WTC11 (cell line): ENCODE data around the gene CLDND2. TPM values are rescaled to one million over a fixed set of nuclear protein-coding genes. Genes with fewer than 3 reads are reported as not detected.

Experiments used
- ATAC-seq: fragments of 200-7000 bp; cut with Tn5 transposase; 2 replicates; pipeline ENCODE4 v1.10.0; 2021; ENCODE audit warnings: mild to moderate bottlenecking, moderate library complexity
- CTCF ChIA-PET: fragments of 300-600 bp; sonication (Branson Sonifier 250); formaldehyde crosslinking; loops from one replicate; lab custom pipeline; 2021; ENCODE audit warnings: antibody characterized with exemption; lab: Charles Lee
- POLR2A ChIA-PET: fragments of 350-600 bp; sonication (Branson Sonifier 250); formaldehyde crosslinking; loops from one replicate; lab custom pipeline; 2021; ENCODE audit warnings: antibody characterized with exemption; lab: Charles Lee
- DNase-seq: peaks from one replicate; pipeline ENCODE4 v3.0.0; 2021; ENCODE audit warnings: low spot score
- H3K27ac Mint-ChIP-seq: 2 replicates; pipeline ENCODE4 v1.8.0; 2021; ENCODE audit warnings: mixed read lengths
- H3K27me3 Mint-ChIP-seq: 2 replicates; pipeline ENCODE4 v1.8.0; 2021; ENCODE audit warnings: low read depth, mild to moderate bottlenecking, moderate library complexity, mixed read lengths
- H3K36me3 Mint-ChIP-seq: 2 replicates; pipeline ENCODE4 v1.8.0; 2021; ENCODE audit warnings: mixed read lengths
- H3K4me1 Mint-ChIP-seq: 2 replicates; pipeline ENCODE4 v1.8.0; 2022; ENCODE audit warnings: mixed read lengths
- H3K4me3 Mint-ChIP-seq: 2 replicates; pipeline ENCODE4 v1.8.0; 2021; ENCODE audit warnings: mild to moderate bottlenecking, moderate library complexity, mixed read lengths
- H3K9me3 Mint-ChIP-seq: 2 replicates; pipeline ENCODE4 v1.8.0; 2021; ENCODE audit warnings: mixed read lengths
- ATF1 ChIP-seq: sonication (generic); formaldehyde crosslinking; IDR thresholded peaks from 2 replicates; pipeline ENCODE4 v1.8.1; 2023; ENCODE audit warnings: mild to moderate bottlenecking, moderate library complexity, missing genetic modification reagents
- ATF2 ChIP-seq: sonication (generic); formaldehyde crosslinking; IDR thresholded peaks from 2 replicates; pipeline ENCODE4 v1.8.1; 2022; ENCODE audit warnings: low read depth, missing genetic modification reagents, borderline replicate concordance
- CBFB ChIP-seq: sonication (generic); formaldehyde crosslinking; IDR thresholded peaks from 2 replicates; pipeline ENCODE4 v1.8.1; 2022; ENCODE audit warnings: mild to moderate bottlenecking, low read depth, missing genetic modification reagents
- CREM ChIP-seq: sonication (generic); formaldehyde crosslinking; IDR thresholded peaks from 2 replicates; pipeline ENCODE4 v1.8.1; 2022; ENCODE audit warnings: mild to moderate bottlenecking, missing genetic modification reagents, moderate library complexity
- EMX1 ChIP-seq: fragments of 250-450 bp; sonication (Bioruptor Pico); IDR thresholded peaks from 2 replicates; pipeline ENCODE4 v1.8.0; 2021; ENCODE audit warnings: mild to moderate bottlenecking
- FOXP1 ChIP-seq: sonication (generic); formaldehyde crosslinking; IDR thresholded peaks from 2 replicates; pipeline ENCODE4 v1.8.0; 2022; ENCODE audit warnings: missing genetic modification reagents, mild to moderate bottlenecking, moderate library complexity, borderline replicate concordance
- FOXP4 ChIP-seq: sonication (generic); formaldehyde crosslinking; IDR thresholded peaks from 2 replicates; pipeline ENCODE4 v1.8.0; 2022; ENCODE audit warnings: mild to moderate bottlenecking, missing genetic modification reagents
- HMGA2 ChIP-seq: fragments of 250-450 bp; sonication (Bioruptor Pico); IDR thresholded peaks from 2 replicates; pipeline ENCODE4 v1.4.0; 2021; ENCODE audit warnings: mild to moderate bottlenecking, moderate library complexity
- HMGXB4 ChIP-seq: sonication (generic); formaldehyde crosslinking; IDR thresholded peaks from 2 replicates; pipeline ENCODE4 v1.8.1; 2023; ENCODE audit warnings: mild to moderate bottlenecking, moderate library complexity, missing genetic modification reagents
- JUN ChIP-seq: sonication (generic); formaldehyde crosslinking; IDR thresholded peaks from 2 replicates; pipeline ENCODE4 v1.8.0; 2023; ENCODE audit warnings: mild to moderate bottlenecking, missing genetic modification reagents
- MXD4 ChIP-seq: fragments of 250-450 bp; sonication (Bioruptor Pico); IDR thresholded peaks from 2 replicates; pipeline ENCODE4 v1.8.0; 2021; ENCODE audit warnings: mild to moderate bottlenecking, moderate library complexity, borderline replicate concordance
- MYBL2 ChIP-seq: sonication (generic); formaldehyde crosslinking; IDR thresholded peaks from 2 replicates; pipeline ENCODE4 v1.8.1; 2023; ENCODE audit warnings: mild to moderate bottlenecking, moderate library complexity, missing genetic modification reagents
- PREB ChIP-seq: sonication (generic); formaldehyde crosslinking; IDR thresholded peaks from 2 replicates; pipeline ENCODE4 v1.8.1; 2022; ENCODE audit warnings: mild to moderate bottlenecking, missing genetic modification reagents, moderate library complexity, borderline replicate concordance
- SOX15 ChIP-seq: fragments of 250-450 bp; sonication (Bioruptor Pico); IDR thresholded peaks from 2 replicates; pipeline ENCODE4 v1.9.0; 2021; ENCODE audit warnings: mild to moderate bottlenecking
- STAT6 ChIP-seq: sonication (generic); formaldehyde crosslinking; conservative IDR thresholded peaks from 2 replicates; pipeline ENCODE4 v1.8.1; 2023; ENCODE audit warnings: mild to moderate bottlenecking, low read depth, missing genetic modification reagents, moderate library complexity
- TEAD1 ChIP-seq: sonication (generic); formaldehyde crosslinking; IDR thresholded peaks from 2 replicates; pipeline ENCODE4 v1.8.0; 2022; ENCODE audit warnings: mild to moderate bottlenecking, missing genetic modification reagents
- ZNF232 ChIP-seq: sonication (generic); formaldehyde crosslinking; IDR thresholded peaks from 2 replicates; pipeline ENCODE4 v1.8.0; 2022; ENCODE audit warnings: mild to moderate bottlenecking, missing genetic modification reagents
- ZNF416 ChIP-seq: fragments of 250-450 bp; sonication (Bioruptor Pico); IDR thresholded peaks from 2 replicates; pipeline ENCODE4 v1.9.0; 2021; ENCODE audit warnings: mild to moderate bottlenecking, inconsistent platforms
- ZNF512 ChIP-seq: sonication (generic); formaldehyde crosslinking; IDR thresholded peaks from 2 replicates; pipeline ENCODE4 v1.8.1; 2022; ENCODE audit warnings: missing genetic modification reagents, borderline replicate concordance
- ZNF532 ChIP-seq: fragments of 250-450 bp; sonication (Bioruptor Pico); IDR thresholded peaks from 2 replicates; pipeline ENCODE4 v1.9.0; 2021; ENCODE audit warnings: mild to moderate bottlenecking, borderline replicate concordance
- total RNA-seq: library from RNA; stranded (reverse); gene quantifications from 3 replicates; pipeline ENCODE4 v1.2.3, GENCODE V29; 2021

Gene CLDND2
- total RNA-seq, 1 experiment from 2014 or later: 1.7 TPM

GRCh38 chr19:51339687-51340656, 28.8 kb downstream of the CLDND2 start:
- H3K4me3 Mint-ChIP-seq: peak overlapping the region; percentile 89
- DNase-seq (peak; percentile 100), ATAC-seq (peak; percentile 85)
- H3K9me3 Mint-ChIP-seq: no peaks in the 10 kb centered on the region
- ChIA-PET POLR2A (interaction anchor here (0.6 to 1.4 kb wide), 7 partner anchors 26 to 541 kb away, joined by 3 to 6 read pairs (median 4); partner anchors contain the start of genes C19orf84 and ETFB), CTCF (interaction anchor here (0.6 to 4.6 kb wide), 40 partner anchors 9 to 791 kb away, joined by 3 to 37 read pairs (median 6); partner anchors contain the start of genes C19orf84, ETFB, LIM2 and SIGLEC10)
- peak overlapping the region; percentile 98 for H3K27ac Mint-ChIP-seq
- peaks cover 32% of the 10 kb centered on the region for H3K4me1 Mint-ChIP-seq
- peaks cover 13% of the 10 kb centered on the region for H3K36me3 Mint-ChIP-seq
- peaks cover 26% of the 10 kb centered on the region for H3K27me3 Mint-ChIP-seq
- TF ChIP-seq ZNF512 (CRISPR knock-in tag) (no peak), HMGXB4 (CRISPR knock-in tag) (no peak), TEAD1 (CRISPR knock-in tag) (peak; percentile 95), ZNF532 (CRISPR knock-in tag) (no peak), PREB (no peak), STAT6 (CRISPR knock-in tag) (no peak), MXD4 (CRISPR knock-in tag) (no peak), JUN (peak; percentile 75; the same call in 1 of the 2 replicates), SOX15 (no peak), FOXP4 (peak; percentile 86), ATF1 (CRISPR knock-in tag) (peak; percentile 89), EMX1 (CRISPR knock-in tag) (no peak), CBFB (no peak), ZNF416 (CRISPR knock-in tag) (peak; percentile 67; the same call in 1 of the 2 replicates), ZNF232 (CRISPR knock-in tag) (0 out of 2 replicates have a peak, but pooled peaks have one; percentile 80), MYBL2 (CRISPR knock-in tag) (peak; percentile 65; the same call in 1 of the 2 replicates), HMGA2 (CRISPR knock-in tag) (no peak), ATF2 (no peak), CREM (CRISPR knock-in tag) (peak; percentile 84; the same call in 1 of the 2 replicates), FOXP1 (CRISPR knock-in tag) (peak; percentile 99)
